IPS-11a (cell line): ENCODE measurements around the gene QTRT2.

Experiments
- H3K4me3 ChIP-seq: one replicate; pipeline ENCODE4 v1.5.1; 2013; ENCODE audit warnings: low read depth, low read length, control low read depth

The QTRT2 gene

GRCh38 chr3:114076711-114077110 is 20.2 kb downstream of the QTRT2 start:
- H3K4me3 ChIP-seq, result no peak overlapping the region

- H3K4me3 ChIP-seq, result no peak overlapping the region
Measured at GRCh38 chr3:114078126-114078525, 21.6 kb downstream of the QTRT2 start.

GRCh38 chr3:114079761-114080160 is 23.2 kb downstream of the QTRT2 start:
- H3K4me3 ChIP-seq, result no peak overlapping the region

GRCh38 chr3:114080201-114080600 is 23.7 kb downstream of the QTRT2 start:
- H3K4me3 ChIP-seq, result no peak overlapping the region

GRCh38 chr3:114081037-114081436 is 24.5 kb downstream of the QTRT2 start:
- no peak overlapping the region for H3K4me3 ChIP-seq

- no peak overlapping the region for H3K4me3 ChIP-seq
Measured at GRCh38 chr3:114083112-114083511, 26.6 kb downstream of the QTRT2 start.

- no peak overlapping the region for H3K4me3 ChIP-seq
Measured at GRCh38 chr3:114086356-114086755, 29.8 kb downstream of the QTRT2 start.

GRCh38 chr3:114089675-114090074 is 33.1 kb downstream of the QTRT2 start:
- H3K4me3 ChIP-seq, result no peak overlapping the region

GRCh38 chr3:114092151-114093015 is 35.8 kb downstream of the QTRT2 start:
- H3K4me3 ChIP-seq, result no peak overlapping the region

- H3K4me3 ChIP-seq, result no peak overlapping the region
Measured at GRCh38 chr3:114093016-114093380, 36.5 kb downstream of the QTRT2 start.

GRCh38 chr3:114093596-114093995 is 37.1 kb downstream of the QTRT2 start:
- H3K4me3 ChIP-seq, result no peak overlapping the region

GRCh38 chr3:114095796-114096195 is 39.3 kb downstream of the QTRT2 start:
- no peak overlapping the region for H3K4me3 ChIP-seq

GRCh38 chr3:114101101-114101500 is 44.6 kb downstream of the QTRT2 start:
- no peak overlapping the region for H3K4me3 ChIP-seq

GRCh38 chr3:114103181-114103580 is 46.6 kb downstream of the QTRT2 start:
- H3K4me3 ChIP-seq, result no peak overlapping the region

- H3K4me3 ChIP-seq, result no peak overlapping the region
Measured at GRCh38 chr3:114103858-114104257, 47.3 kb downstream of the QTRT2 start.

- H3K4me3 ChIP-seq, result no peak overlapping the region
Measured at GRCh38 chr3:114104414-114104813, 47.9 kb downstream of the QTRT2 start.

GRCh38 chr3:114108137-114108536 is 51.6 kb downstream of the QTRT2 start:
- H3K4me3 ChIP-seq, result no peak overlapping the region

GRCh38 chr3:114110439-114110838 is 53.9 kb downstream of the QTRT2 start:
- no peak overlapping the region for H3K4me3 ChIP-seq

GRCh38 chr3:114111060-114111770 is 54.7 kb downstream of the QTRT2 start:
- no peak overlapping the region for H3K4me3 ChIP-seq

GRCh38 chr3:114112696-114113095 is 56.2 kb downstream of the QTRT2 start:
- H3K4me3 ChIP-seq, result no peak overlapping the region

- no peak overlapping the region for H3K4me3 ChIP-seq
Measured at GRCh38 chr3:114114719-114115118, 58.2 kb downstream of the QTRT2 start.

- no peak overlapping the region for H3K4me3 ChIP-seq
Measured at GRCh38 chr3:114115143-114115542, 58.6 kb downstream of the QTRT2 start.
